IMR-90 (cell line): ENCODE results near the gene KLHL6. TPM values are rescaled to one million over a fixed set of nuclear protein-coding genes. Genes with fewer than 3 reads are reported as not detected.

Experiments
- ATAC-seq: fragments of 200-7000 bp; cut with Tn5 transposase; 2 replicates; pipeline ENCODE4 v1.9.1; 2020; ENCODE audit warnings: low read depth, mild to moderate bottlenecking, moderate library complexity
- BruUV-seq: library from RNA; stranded (reverse); fragments of 400-500 nt; replicated peaks from 2 replicates; lab custom pipeline; 2021; lab: Mats Ljungman, UMichigan
- CTCF ChIA-PET: fragments of 300-600 bp; formaldehyde crosslinking; extraction: SDS; loops from one replicate; lab custom pipeline; 2021; ENCODE audit warnings: antibody characterized with exemption; lab: Yijun Ruan, JAX
- POLR2A ChIA-PET: fragments of 300-600 bp; sonication (Branson Sonifier 250); formaldehyde crosslinking; loops from one replicate; lab custom pipeline; 2022; ENCODE audit warnings: antibody characterized with exemption; ENCODE audit not compliant: unreplicated experiment; lab: Charles Lee
- DNase-seq: peaks from one replicate; pipeline ENCODE4 v3.0.0; 2013
- H2AFZ ChIP-seq: replicated peaks from 2 replicates; pipeline ENCODE3; 2013; ENCODE audit warnings: low read length, mild to moderate bottlenecking; ENCODE audit not compliant: poor library complexity
- H2AK5ac ChIP-seq: 2 replicates; pipeline ENCODE4 v1.6.1; 2013; ENCODE audit warnings: low read depth, low read length, inconsistent platforms
- H2AK9ac ChIP-seq: replicated peaks from 2 replicates; pipeline ENCODE3; 2013; ENCODE audit warnings: mild to moderate bottlenecking, low read depth, low read length, moderate library complexity; ENCODE audit not compliant: poor library complexity
- H2BK120ac ChIP-seq: 2 replicates; pipeline ENCODE4 v1.6.1; 2013; ENCODE audit warnings: low read depth, low read length, inconsistent platforms
- H2BK15ac ChIP-seq: 3 replicates; pipeline ENCODE4 v1.6.1; 2013; ENCODE audit warnings: low read depth, low read length, inconsistent platforms
- H2BK20ac ChIP-seq: 2 replicates; pipeline ENCODE4 v1.6.1; 2013; ENCODE audit warnings: low read depth, mild to moderate bottlenecking, inconsistent platforms, low read length, moderate library complexity
- H2BK5ac ChIP-seq: 2 replicates; pipeline ENCODE4 v1.6.1; 2013; ENCODE audit warnings: mild to moderate bottlenecking, low read depth, low read length, inconsistent platforms; ENCODE audit not compliant: poor library complexity, severe bottlenecking
- H3K14ac ChIP-seq: replicated peaks from 2 replicates; pipeline ENCODE4 v1.6.1; 2013; ENCODE audit warnings: low read depth, low read length, inconsistent platforms
- H3K18ac ChIP-seq: 2 replicates; pipeline ENCODE4 v1.6.1; 2013; ENCODE audit warnings: low read depth, low read length, control low read depth
- H3K23ac ChIP-seq: 2 replicates; pipeline ENCODE4 v1.6.1; 2013; ENCODE audit warnings: low read depth, low read length, inconsistent platforms
- H3K27ac ChIP-seq: 2 replicates; pipeline ENCODE4 v1.5.1; 2013; ENCODE audit warnings: mild to moderate bottlenecking, control low read depth, low read length; ENCODE audit not compliant: insufficient read depth
- H3K27me3 ChIP-seq: 2 replicates; pipeline ENCODE4 v1.6.1; 2013; ENCODE audit warnings: low read length; ENCODE audit not compliant: control insufficient read depth, insufficient read depth
- H3K36me3 ChIP-seq: 2 replicates; pipeline ENCODE4 v1.6.1; 2013; ENCODE audit warnings: low read length, mixed read lengths; ENCODE audit not compliant: control insufficient read depth, insufficient read depth
- H3K4ac ChIP-seq: 2 replicates; pipeline ENCODE4 v1.6.1; 2013; ENCODE audit warnings: low read depth, low read length, inconsistent platforms
- H3K4me1 ChIP-seq: 2 replicates; pipeline ENCODE4 v1.6.1; 2013; ENCODE audit warnings: low read length, mixed read lengths; ENCODE audit not compliant: control insufficient read depth, insufficient read depth
- H3K4me2 ChIP-seq: 2 replicates; pipeline ENCODE4 v1.6.1; 2013; ENCODE audit warnings: low read depth, mild to moderate bottlenecking, control low read depth, low read length, moderate library complexity
- H3K4me3 ChIP-seq: 2 replicates; pipeline ENCODE4 v1.5.1; 2013; ENCODE audit warnings: low read depth, mild to moderate bottlenecking, control low read depth, low read length, moderate library complexity; ENCODE audit not compliant: insufficient read depth
- H3K56ac ChIP-seq: 2 replicates; pipeline ENCODE4 v1.6.1; 2013; ENCODE audit warnings: low read length, inconsistent platforms; ENCODE audit not compliant: insufficient read depth; ENCODE audit errors: extremely low read depth
- H3K79me1 ChIP-seq, 2 experiments: 2 replicates each; pipeline ENCODE4 v1.6.1; 2013; ENCODE audit warnings: low read length in 2 of 2, inconsistent platforms in 1 of 2, low read depth in 1 of 2
- H3K9ac ChIP-seq: 2 replicates; pipeline ENCODE4 v1.6.1; 2013; ENCODE audit warnings: low read depth, low read length, control low read depth
- H3K9me1 ChIP-seq: 2 replicates; pipeline ENCODE4 v1.6.1; 2013; ENCODE audit warnings: low read length, inconsistent platforms; ENCODE audit not compliant: insufficient read depth
- H3K9me3 ChIP-seq: 2 replicates; pipeline ENCODE4 v1.6.1; 2013; ENCODE audit warnings: low read length; ENCODE audit not compliant: control insufficient read depth, insufficient read depth
- H4K20me1 ChIP-seq: 2 replicates; pipeline ENCODE4 v1.6.1; 2013; ENCODE audit warnings: low read length, inconsistent platforms; ENCODE audit not compliant: insufficient read depth
- H4K5ac ChIP-seq: 2 replicates; pipeline ENCODE4 v1.6.1; 2013; ENCODE audit warnings: mild to moderate bottlenecking, low read depth, low read length, control low read depth
- H4K8ac ChIP-seq, 2 experiments: 2 replicates each; pipeline ENCODE4 v1.6.1; 2013; ENCODE audit warnings: low read depth in 2 of 2, low read length in 2 of 2, control low read depth in 1 of 2, inconsistent platforms in 1 of 2
- H4K91ac ChIP-seq: 2 replicates; pipeline ENCODE4 v1.6.1; 2013; ENCODE audit warnings: low read depth, low read length, inconsistent platforms; ENCODE audit not compliant: insufficient read depth
- CEBPB ChIP-seq: IDR thresholded peaks from 2 replicates; pipeline ENCODE4 v1.6.1; 2012; ENCODE audit warnings: low read depth, low read length, improper control_type of control experiment
- MXI1 ChIP-seq: IDR thresholded peaks from 2 replicates; pipeline ENCODE4 v1.6.1; 2012; ENCODE audit warnings: low read depth, mild to moderate bottlenecking, low read length, moderate library complexity, borderline replicate concordance
- WGBS, 2 experiments: methylation state at CpG; one replicate each; pipeline versions ENCODE4 v1.1.5 to v1.1.7; 2013; ENCODE audit warnings: missing lambda C conversion rate in 2 of 2; ENCODE audit not compliant: insufficient read length in 1 of 2; ENCODE audit errors: extremely low coverage in 2 of 2; 5-methylcytosine and 5-hydroxymethylcytosine counted together
- dilution Hi-C: fragments of 300-500 bp; cut with HindIII; formaldehyde crosslinking; loops from one replicate; pipeline ENCODE4 v1.14.3; 2018; ENCODE audit warnings: low sequenced_read_pairs; ENCODE audit not compliant: unreplicated experiment
- in situ Hi-C: fragments of 300-500 bp; cut with MboI; formaldehyde crosslinking; loops from 3 replicates; pipeline ENCODE4 v1.14.3; 2019; ENCODE audit warnings: low sequenced_read_pairs, inconsistent platforms, mixed read lengths
- intact Hi-C: fragments of 100-400 bp; cut with micrococcal nuclease; formaldehyde crosslinking; loops from 2 replicates; pipeline ENCODE4 v1.10.0; 2022
- polyA plus RNA-seq, 3 experiments: library from polyadenylated mRNA; depleted of rRNA; stranded (reverse); fragments of >200 nt; gene quantifications; 2 replicates each; pipeline ENCODE4 v1.2.3, GENCODE V29; 2012; ENCODE audit warnings: low replicate concordance in 1 of 3
- total RNA-seq: library from RNA; depleted of rRNA; stranded (reverse); fragments of >200 nt; gene quantifications from 2 replicates; pipeline ENCODE4 v1.2.3, GENCODE V29; 2012
- TF ChIP-seq, protein P1 (sequence below): conservative IDR thresholded peaks from 2 replicates; pipeline ENCODE4 v1.5.1; 2012; ENCODE audit warnings: mild to moderate bottlenecking, low read depth, low read length, improper control_type of control experiment

KLHL6 gene
- total and polyA plus RNA-seq, 2 of the 4 experiments (the other 2 are of a cell fraction) = not detected

DNA sequence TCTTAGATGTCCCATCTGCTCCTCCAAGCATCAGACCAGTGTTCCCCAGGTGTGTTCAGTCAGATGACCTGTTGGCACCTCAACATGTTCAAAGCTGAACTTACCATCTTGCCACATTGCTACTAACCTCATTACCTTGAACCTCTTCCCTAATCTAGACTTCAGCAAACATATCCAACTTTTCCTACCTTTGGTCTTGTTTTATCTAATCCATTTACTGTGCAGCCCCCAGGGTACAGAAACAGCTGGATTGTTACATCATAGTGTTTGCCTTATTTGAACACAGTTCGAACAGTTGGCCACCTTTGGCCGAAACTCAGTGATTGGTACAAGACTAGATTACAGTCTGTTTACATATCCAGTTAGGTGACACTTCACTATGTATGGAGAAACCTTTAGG is 91.0 kb downstream of the KLHL6 start:
- Histone ChIP-seq H2AK9ac (no peak overlapping the region), H3K36me3 (no peaks in the 10 kb centered on the region), H4K20me1 (no peaks in the 10 kb centered on the region), H2AFZ (no peak overlapping the region), H4K8ac (no peak overlapping the region), H3K4me2 (no peak overlapping the region), H3K9me3 (no peaks in the 10 kb centered on the region), H2BK15ac (no peak overlapping the region), H3K9me1 (no peaks in the 10 kb centered on the region), H3K79me1 (no peaks in the 10 kb centered on the region), H3K4me1 (no peaks in the 10 kb centered on the region), H3K56ac (no peak overlapping the region), H3K4ac (no peak overlapping the region), H2BK20ac (no peak overlapping the region), H3K23ac (no peak overlapping the region), H3K14ac (no peak overlapping the region), H3K18ac (no peak overlapping the region), H3K27me3 (peaks cover 5% of the 10 kb centered on the region), H2BK5ac (no peak overlapping the region), H4K91ac (no peak overlapping the region), H3K27ac (no peak overlapping the region), H3K4me3 (no peak overlapping the region), H3K9ac (no peak overlapping the region), H2AK5ac (no peak overlapping the region), H4K5ac (no peak overlapping the region), H2BK120ac (no peak overlapping the region)
- DNase-seq (no peak), ATAC-seq (no peak)
- ChIA-PET POLR2A (no interaction called here), CTCF (interaction anchor here (1.5 kb wide), 1 partner anchor 9 kb away, joined by 4 read pairs; no protein-coding TSS in a partner anchor)
- no CpG with 5 or more reads among the region's 2 CpGs for WGBS, 2 experiments
- intact Hi-C loops = no loop called here
- dilution Hi-C loops = no loop called here
- no peak for TF ChIP-seq CEBPB
- TF ChIP-seq, protein P1, sequence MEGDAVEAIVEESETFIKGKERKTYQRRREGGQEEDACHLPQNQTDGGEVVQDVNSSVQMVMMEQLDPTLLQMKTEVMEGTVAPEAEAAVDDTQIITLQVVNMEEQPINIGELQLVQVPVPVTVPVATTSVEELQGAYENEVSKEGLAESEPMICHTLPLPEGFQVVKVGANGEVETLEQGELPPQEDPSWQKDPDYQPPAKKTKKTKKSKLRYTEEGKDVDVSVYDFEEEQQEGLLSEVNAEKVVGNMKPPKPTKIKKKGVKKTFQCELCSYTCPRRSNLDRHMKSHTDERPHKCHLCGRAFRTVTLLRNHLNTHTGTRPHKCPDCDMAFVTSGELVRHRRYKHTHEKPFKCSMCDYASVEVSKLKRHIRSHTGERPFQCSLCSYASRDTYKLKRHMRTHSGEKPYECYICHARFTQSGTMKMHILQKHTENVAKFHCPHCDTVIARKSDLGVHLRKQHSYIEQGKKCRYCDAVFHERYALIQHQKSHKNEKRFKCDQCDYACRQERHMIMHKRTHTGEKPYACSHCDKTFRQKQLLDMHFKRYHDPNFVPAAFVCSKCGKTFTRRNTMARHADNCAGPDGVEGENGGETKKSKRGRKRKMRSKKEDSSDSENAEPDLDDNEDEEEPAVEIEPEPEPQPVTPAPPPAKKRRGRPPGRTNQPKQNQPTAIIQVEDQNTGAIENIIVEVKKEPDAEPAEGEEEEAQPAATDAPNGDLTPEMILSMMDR = no peak
- TF ChIP-seq MXI1 = no peak
- in situ Hi-C loops = loop anchor here (25.0 kb wide), 1 partner anchor 798 kb away; the partner anchor contains the start of gene CAMK2N2
- no TSS peak for BruUV-seq
